Neural progenitor cell (in vitro differentiated cells): ENCODE measurements around the gene TRPC4AP.

Experiments used
- CTCF ChIP-seq: fragments of 200-600 bp; sonication (generic); IDR thresholded peaks from 2 replicates; pipeline ENCODE4 v1.5.1; 2017; ENCODE audit warnings: antibody characterized with exemption, mild to moderate bottlenecking
- EZH2 ChIP-seq: fragments of 200-600 bp; sonication (generic); IDR thresholded peaks from 2 replicates; pipeline ENCODE4 v1.6.1; 2017; ENCODE audit warnings: antibody characterized with exemption, mild to moderate bottlenecking, moderate library complexity

- TF ChIP-seq CTCF = no peak
- no peak for TF ChIP-seq EZH2
These were observed 124.4 kb downstream of the TRPC4AP start for GRCh38 chr20:34968042-34968775.
